ENCODE data around the gene ARHGAP40.

- TF ChIP-seq CTCF (IDR thresholded peaks at IDR 0.05; ENCODE audit: low read depth, low read length) (no peak), POLR2A (IDR thresholded peaks at IDR 0.05; ENCODE audit: extremely low read depth, insufficient read length) (no peak), MYC (IDR thresholded peaks at IDR 0.05; ENCODE audit: low read depth, low read length) (no peak), MAX (IDR thresholded peaks at IDR 0.05; ENCODE audit: low read depth, low read length) (no peak)
These were observed 43.1 kb downstream of the ARHGAP40 start for GRCh38 chr20:38644588-38645260.

Data from NB4 (cell line).